ENCODE data around the gene ELP6.

The ELP6 gene

DNA sequence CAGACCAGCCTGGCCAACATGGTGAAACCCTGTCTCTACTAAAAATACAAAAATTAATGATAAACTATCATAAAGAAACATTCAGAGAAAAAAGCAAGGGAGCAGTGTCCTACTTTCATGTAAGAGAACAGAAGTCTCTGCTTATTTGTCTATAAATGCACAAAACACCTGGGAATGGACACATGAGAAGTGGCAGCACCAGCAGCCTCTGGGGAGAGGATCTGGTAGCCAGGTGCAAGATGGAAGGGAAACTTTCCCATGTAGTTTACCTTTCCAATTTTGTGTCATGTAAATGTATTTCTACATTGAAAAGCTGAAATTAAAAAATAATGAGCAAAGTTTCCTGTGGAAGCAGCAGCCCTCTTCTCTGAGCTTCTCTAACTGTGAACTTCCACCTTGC, 56.5 kb downstream of the ELP6 start:
- FAIRE-seq = no peak

DNA sequence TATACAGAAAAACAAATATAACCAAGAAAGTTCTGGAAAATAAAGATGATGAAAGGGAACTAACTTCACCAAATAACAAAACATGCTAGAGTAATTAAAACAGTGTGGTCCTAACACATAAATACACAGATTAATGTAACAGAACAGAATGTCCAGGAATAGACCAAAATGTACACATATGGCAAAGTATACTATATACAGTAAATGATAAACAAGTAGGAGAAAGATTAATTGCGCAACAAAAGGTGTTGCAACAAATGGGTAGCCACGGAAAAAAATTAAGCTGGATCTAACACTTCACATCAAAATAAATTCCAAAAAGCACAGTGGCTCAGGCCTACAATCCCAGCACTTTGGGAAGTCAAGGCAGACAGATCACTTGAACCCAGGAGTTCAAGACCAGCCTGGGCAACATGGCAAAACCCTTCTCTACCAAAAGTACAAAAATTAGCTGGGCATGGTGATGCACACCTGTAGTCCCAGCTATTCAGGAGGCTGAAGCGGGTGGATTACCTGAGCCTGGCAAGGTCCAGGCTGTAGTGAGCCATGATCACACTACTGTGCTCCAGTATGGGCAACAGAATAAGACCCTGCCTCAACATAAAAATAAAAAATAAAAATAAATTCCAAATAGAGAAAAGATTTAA, 57.6 kb downstream of the ELP6 start:
- no peak for FAIRE-seq

DNA sequence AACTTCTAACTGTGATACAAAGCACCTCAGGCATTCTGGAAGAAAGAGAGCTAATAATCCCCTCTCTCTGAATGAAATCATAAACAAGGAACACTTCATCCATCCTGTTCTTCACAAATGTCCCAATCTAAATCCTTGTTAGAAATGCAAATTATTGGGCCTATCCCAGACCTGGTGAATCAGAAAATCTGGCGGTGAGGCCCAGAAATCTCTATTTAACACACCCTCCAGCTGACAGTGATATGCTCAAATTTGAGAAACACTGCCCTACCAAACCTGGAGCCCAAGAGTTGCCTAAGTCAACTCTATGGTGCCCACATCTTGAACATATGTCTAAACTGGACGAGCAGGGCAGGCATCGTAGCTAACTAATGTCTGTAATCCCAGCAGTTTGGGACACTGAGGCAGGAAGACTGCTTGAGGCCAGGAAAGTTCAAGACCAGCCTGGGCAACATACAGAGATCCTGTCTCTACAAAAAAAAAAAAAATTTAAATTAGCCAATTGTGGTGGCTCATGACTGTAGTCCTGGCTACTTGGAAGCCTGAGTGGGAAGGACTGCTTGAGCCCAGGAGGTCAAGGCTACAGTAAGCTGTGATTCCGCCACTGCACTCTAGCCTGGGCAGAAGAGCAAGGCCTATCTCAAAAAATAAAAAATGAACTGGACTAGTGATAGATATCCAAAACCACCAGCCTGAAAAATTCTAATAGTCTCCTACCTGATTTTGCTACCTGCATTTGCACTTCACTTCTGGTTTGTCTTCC, 60.9 kb downstream of the ELP6 start:
- FAIRE-seq = no peak
